Mucosa of descending colon (tissue), 3 donors: Measurements from ENCODE around the gene WIPI1. TPM values are rescaled to one million over a fixed set of nuclear protein-coding genes. Genes with fewer than 3 reads are reported as not detected.

ENCODE experiments used
- ATAC-seq: fragments of 200-7000 bp; cut with Tn5 transposase; one replicate; pipeline ENCODE4 v1.9.1; 2020; ENCODE audit warnings: mild to moderate bottlenecking, moderate library complexity
- DNase-seq, 3 donors: peaks; one replicate each; pipeline ENCODE4 v3.0.0-alpha.2; 2020
- H3K36me3 ChIP-seq: fragments of 200-600 bp; one replicate; pipeline ENCODE4 v1.8.0; 2021; ENCODE audit warnings: low read depth, mild to moderate bottlenecking
- H3K4me1 ChIP-seq: fragments of 200-600 bp; one replicate; pipeline ENCODE4 v1.8.0; 2021; ENCODE audit warnings: low read depth, mild to moderate bottlenecking
- H3K4me3 ChIP-seq: fragments of 200-600 bp; one replicate; pipeline ENCODE4 v1.8.0; 2021; ENCODE audit warnings: mild to moderate bottlenecking
- H3K9me3 ChIP-seq: fragments of 200-600 bp; one replicate; pipeline ENCODE4 v1.8.0; 2021; ENCODE audit warnings: mild to moderate bottlenecking
- intact Hi-C, 2 donors: fragments of 100-400 bp; cut with DNase I in 1 of 2; cut with micrococcal nuclease in 1 of 2; formaldehyde crosslinking; loops; one replicate each; pipeline versions ENCODE4 v1.11.0 to v1.11.1; 2022; cut with DNase I, micrococcal nuclease
- total RNA-seq, 3 donors: library from RNA; stranded (reverse); fragmentation: NEBNext Ultra II Directional in 2 of 3; extraction: Animal tissue kit (Norgen Biotek cat#: 25700) in 2 of 3; gene quantifications; one replicate each; pipeline versions ENCODE4 v1.2.1 to v1.2.4, GENCODE V29; 2021 to 2023
- TF ChIP-seq, protein P1 (sequence below): fragments of 200-600 bp; IDR thresholded peaks from one replicate; pipeline ENCODE4 v1.8.0; 2022; ENCODE audit warnings: antibody characterized with exemption, mild to moderate bottlenecking
- donor health status: DM: no; HTN: no; CAD: no; lungs with moderate emphysema.
- donor health status: DM: no; HTN: no; CAD: no.
- donor health status: DM: no; HTN: yes; CAD: no.

WIPI1 gene
- total RNA-seq, 3 donors from 2014 or later, result 56.0 to 99.3 (median 99.0) TPM

GRCh38 chr17:68460146-68460545 lies 2.9 kb upstream of the WIPI1 start:
- ATAC-seq (no peak), DNase-seq (no peak)
- intact Hi-C loops, result loop anchor here (5.0 to 10.0 kb wide), 2 partner anchors 195 to 198 kb away; no protein-coding TSS in a partner anchor
- peaks cover 19% of the 10 kb centered on the region for H3K4me1 ChIP-seq
- no peaks in the 10 kb centered on the region for H3K9me3 ChIP-seq
- H3K4me3 ChIP-seq, result no peak overlapping the region
- TF ChIP-seq, protein P1, sequence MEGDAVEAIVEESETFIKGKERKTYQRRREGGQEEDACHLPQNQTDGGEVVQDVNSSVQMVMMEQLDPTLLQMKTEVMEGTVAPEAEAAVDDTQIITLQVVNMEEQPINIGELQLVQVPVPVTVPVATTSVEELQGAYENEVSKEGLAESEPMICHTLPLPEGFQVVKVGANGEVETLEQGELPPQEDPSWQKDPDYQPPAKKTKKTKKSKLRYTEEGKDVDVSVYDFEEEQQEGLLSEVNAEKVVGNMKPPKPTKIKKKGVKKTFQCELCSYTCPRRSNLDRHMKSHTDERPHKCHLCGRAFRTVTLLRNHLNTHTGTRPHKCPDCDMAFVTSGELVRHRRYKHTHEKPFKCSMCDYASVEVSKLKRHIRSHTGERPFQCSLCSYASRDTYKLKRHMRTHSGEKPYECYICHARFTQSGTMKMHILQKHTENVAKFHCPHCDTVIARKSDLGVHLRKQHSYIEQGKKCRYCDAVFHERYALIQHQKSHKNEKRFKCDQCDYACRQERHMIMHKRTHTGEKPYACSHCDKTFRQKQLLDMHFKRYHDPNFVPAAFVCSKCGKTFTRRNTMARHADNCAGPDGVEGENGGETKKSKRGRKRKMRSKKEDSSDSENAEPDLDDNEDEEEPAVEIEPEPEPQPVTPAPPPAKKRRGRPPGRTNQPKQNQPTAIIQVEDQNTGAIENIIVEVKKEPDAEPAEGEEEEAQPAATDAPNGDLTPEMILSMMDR, result no peak
- no peaks in the 10 kb centered on the region for H3K36me3 ChIP-seq

DNA sequence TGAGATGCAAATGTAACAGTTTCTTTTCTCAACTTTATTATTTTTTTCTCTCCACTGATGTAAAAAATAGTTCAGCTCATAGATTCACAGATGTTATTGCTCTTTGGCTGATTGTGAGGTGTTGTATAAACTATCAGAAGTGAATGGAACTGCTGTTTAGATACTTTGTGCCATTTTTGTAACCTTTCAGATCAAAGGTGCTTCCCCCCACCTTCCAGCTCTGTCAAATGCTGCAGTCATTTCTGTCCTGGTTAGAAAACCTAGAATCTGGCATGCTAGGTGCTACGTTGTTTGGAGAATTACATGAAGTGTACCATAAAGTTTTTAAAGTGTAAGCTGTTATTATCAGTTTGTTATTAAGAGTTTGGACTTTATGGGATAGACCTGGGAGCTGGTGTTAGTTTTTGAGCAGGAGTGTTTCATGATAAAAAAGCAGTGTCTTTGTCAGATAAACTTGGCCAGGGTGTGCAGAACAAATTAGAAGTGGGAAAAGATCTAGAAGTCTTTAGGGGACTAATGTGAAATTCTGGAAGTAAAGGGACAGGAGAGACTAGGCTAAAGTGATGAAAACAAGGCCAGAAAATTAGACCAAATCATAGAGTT lies 1.8 kb upstream of the WIPI1 start:
- no peak for ATAC-seq
- TF ChIP-seq, protein P1, result no peak
- Histone ChIP-seq H3K4me1 (peaks cover 22% of the 10 kb centered on the region), H3K9me3 (no peaks in the 10 kb centered on the region), H3K36me3 (no peaks in the 10 kb centered on the region), H3K4me3 (no peak overlapping the region)
- intact Hi-C loops, result no loop called here
- DNase-seq, result no peak

DNA sequence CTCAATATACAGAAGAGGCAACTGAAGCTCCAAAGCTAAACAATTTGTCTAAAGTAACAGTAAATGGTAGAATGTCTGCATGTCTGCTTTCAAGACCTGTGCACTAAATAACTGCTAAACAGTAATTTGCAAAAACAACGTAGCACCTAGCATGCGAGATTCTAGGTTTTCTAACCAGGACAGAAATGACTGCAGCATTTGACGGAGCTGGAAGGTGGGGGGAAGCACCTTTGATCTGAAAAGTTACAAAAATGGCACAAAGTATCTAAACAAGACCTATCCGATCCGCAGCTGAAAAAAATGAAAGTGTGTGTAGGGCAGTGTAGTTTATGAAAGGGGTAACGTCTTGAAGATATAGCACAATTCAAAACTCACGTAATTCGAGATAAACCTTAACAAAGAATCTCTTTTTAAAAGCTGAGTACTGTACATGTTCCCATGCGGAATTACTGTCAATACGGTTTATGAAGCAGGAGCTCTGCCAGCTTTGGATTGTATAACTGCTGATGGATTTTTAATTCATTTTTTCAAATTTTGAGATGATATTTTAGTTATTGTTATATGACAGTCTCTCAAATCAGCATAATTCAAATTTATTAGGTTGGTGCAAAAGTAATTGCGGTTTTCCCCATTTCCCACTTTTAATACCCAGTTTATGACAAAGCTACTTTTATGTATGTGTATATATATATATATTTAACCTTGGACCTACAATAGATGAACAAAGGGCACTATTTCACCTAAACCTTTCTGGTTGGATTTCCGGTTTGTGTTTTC lies 1.2 kb upstream of the WIPI1 start:
- no peak overlapping the region for H3K4me3 ChIP-seq
- H3K9me3 ChIP-seq, result no peaks in the 10 kb centered on the region
- peaks cover 28% of the 10 kb centered on the region for H3K4me1 ChIP-seq
- ATAC-seq (no peak), DNase-seq (peak in 1 of 3 donors; percentile 28)
- H3K36me3 ChIP-seq, result no peaks in the 10 kb centered on the region
- TF ChIP-seq, protein P1, result no peak
- intact Hi-C loops, result no loop called here

GRCh38 chr17:68457539-68458259 lies 403 bp upstream of the WIPI1 start:
- Histone ChIP-seq H3K36me3 (no peaks in the 10 kb centered on the region), H3K4me1 (peaks cover 31% of the 10 kb centered on the region), H3K9me3 (no peaks in the 10 kb centered on the region), H3K4me3 (no peak overlapping the region)
- intact Hi-C loops, result no loop called here
- ATAC-seq (peak; percentile 93), DNase-seq (peak; percentile 99 to 100 (median 99))
- TF ChIP-seq, protein P1, result no peak

- peaks cover 37% of the 10 kb centered on the region for H3K4me1 ChIP-seq
- no peaks in the 10 kb centered on the region for H3K36me3 ChIP-seq
- ATAC-seq, result peak; percentile 73
- peak overlapping the region; percentile 56 for H3K4me3 ChIP-seq
- TF ChIP-seq, protein P1, result no peak
- no peaks in the 10 kb centered on the region for H3K9me3 ChIP-seq
- intact Hi-C loops, result no loop called here
- peak; percentile 83 to 89 (median 84) for DNase-seq
Measured at GRCh38 chr17:68456339-68457167, 743 bp downstream of the WIPI1 start.
